ENCODE measurements around the gene ERC2.

The ERC2 gene

GRCh38 chr3:56164436-56164835 is 303.8 kb downstream of the ERC2 start:
- no peak for DNase-seq

GRCh38 chr3:56157693-56158362 is 310.4 kb downstream of the ERC2 start:
- no peak for DNase-seq

- no peak for DNase-seq
Observed at GRCh38 chr3:56154297-56154696, 314.0 kb downstream of the ERC2 start.

GRCh38 chr3:56147354-56147753 is 320.9 kb downstream of the ERC2 start:
- no peak for DNase-seq

GRCh38 chr3:56145410-56145809 is 322.9 kb downstream of the ERC2 start:
- no peak for DNase-seq

- no peak for DNase-seq
Observed at GRCh38 chr3:56144805-56145204, 323.5 kb downstream of the ERC2 start.

- no peak for DNase-seq
Observed at GRCh38 chr3:56137415-56137814, 330.9 kb downstream of the ERC2 start.

- no peak for DNase-seq
Observed at GRCh38 chr3:56136514-56136913, 331.8 kb downstream of the ERC2 start.

GRCh38 chr3:56135941-56136340 is 332.3 kb downstream of the ERC2 start:
- no peak for DNase-seq

GRCh38 chr3:56133423-56133822 is 334.8 kb downstream of the ERC2 start:
- DNase-seq = no peak

- DNase-seq = no peak
Observed at GRCh38 chr3:56132762-56133161, 335.5 kb downstream of the ERC2 start.

GRCh38 chr3:56131974-56132590 is 336.2 kb downstream of the ERC2 start:
- no peak for DNase-seq

- no peak for DNase-seq
Observed at GRCh38 chr3:56130036-56130435, 338.2 kb downstream of the ERC2 start.

GRCh38 chr3:56126632-56127031 is 341.6 kb downstream of the ERC2 start:
- DNase-seq = no peak

- no peak for DNase-seq
Observed at GRCh38 chr3:56125358-56126005, 342.8 kb downstream of the ERC2 start.

- DNase-seq = no peak
Observed at GRCh38 chr3:56124546-56124945, 343.7 kb downstream of the ERC2 start.

- DNase-seq = no peak
Observed at GRCh38 chr3:56123487-56123886, 344.8 kb downstream of the ERC2 start.

- DNase-seq = no peak
Observed at GRCh38 chr3:56122911-56123310, 345.4 kb downstream of the ERC2 start.

GRCh38 chr3:56121716-56122115 is 346.6 kb downstream of the ERC2 start:
- DNase-seq = no peak

- no peak for DNase-seq
Observed at GRCh38 chr3:56119575-56120349, 348.5 kb downstream of the ERC2 start.

GRCh38 chr3:56118968-56119367 is 349.3 kb downstream of the ERC2 start:
- DNase-seq = no peak

GRCh38 chr3:56115698-56116097 is 352.6 kb downstream of the ERC2 start:
- no peak for DNase-seq

- no peak for DNase-seq
Observed at GRCh38 chr3:56115199-56115598, 353.1 kb downstream of the ERC2 start.

GRCh38 chr3:56113908-56114307 is 354.4 kb downstream of the ERC2 start:
- no peak for DNase-seq

Data from effector CD8-positive, alpha-beta T cell (primary cell).